Measurements from ENCODE around the gene KMT2B.

DNA sequence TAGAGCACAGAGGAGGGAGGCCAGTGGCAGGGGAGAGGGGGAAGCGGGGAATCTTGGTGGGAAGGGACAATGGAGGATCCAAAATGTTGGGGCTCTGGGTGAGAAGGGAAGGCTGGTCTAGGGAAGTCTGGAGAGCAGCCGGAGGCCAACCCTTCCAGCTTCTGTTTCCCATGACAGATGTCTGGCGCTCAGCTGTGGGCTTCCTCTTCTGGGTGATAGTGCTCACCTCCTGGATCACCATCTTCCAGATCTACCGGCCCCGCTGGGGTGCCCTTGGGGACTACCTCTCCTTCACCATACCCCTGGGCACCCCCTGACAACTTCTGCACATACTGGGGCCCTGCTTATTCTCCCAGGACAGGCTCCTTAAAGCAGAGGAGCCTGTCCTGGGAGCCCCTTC, 28.7 kb downstream of the KMT2B start:
- TF ChIP-seq, protein P1, sequence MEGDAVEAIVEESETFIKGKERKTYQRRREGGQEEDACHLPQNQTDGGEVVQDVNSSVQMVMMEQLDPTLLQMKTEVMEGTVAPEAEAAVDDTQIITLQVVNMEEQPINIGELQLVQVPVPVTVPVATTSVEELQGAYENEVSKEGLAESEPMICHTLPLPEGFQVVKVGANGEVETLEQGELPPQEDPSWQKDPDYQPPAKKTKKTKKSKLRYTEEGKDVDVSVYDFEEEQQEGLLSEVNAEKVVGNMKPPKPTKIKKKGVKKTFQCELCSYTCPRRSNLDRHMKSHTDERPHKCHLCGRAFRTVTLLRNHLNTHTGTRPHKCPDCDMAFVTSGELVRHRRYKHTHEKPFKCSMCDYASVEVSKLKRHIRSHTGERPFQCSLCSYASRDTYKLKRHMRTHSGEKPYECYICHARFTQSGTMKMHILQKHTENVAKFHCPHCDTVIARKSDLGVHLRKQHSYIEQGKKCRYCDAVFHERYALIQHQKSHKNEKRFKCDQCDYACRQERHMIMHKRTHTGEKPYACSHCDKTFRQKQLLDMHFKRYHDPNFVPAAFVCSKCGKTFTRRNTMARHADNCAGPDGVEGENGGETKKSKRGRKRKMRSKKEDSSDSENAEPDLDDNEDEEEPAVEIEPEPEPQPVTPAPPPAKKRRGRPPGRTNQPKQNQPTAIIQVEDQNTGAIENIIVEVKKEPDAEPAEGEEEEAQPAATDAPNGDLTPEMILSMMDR (IDR thresholded peaks at IDR 0.05), result no peak
- TF ChIP-seq POLR2A (IDR thresholded peaks at IDR 0.05), result no peak

Measured in uterus (tissue), 2 donors.